HG03175 (cell line): ENCODE measurements around the gene ST6GAL1.
"Not testable (repeated sequence)": the region's sequence is repeated elsewhere in the genome, so short reads cannot be mapped to it uniquely, and the experiment has no call there.

Experiments
- ATAC-seq: cut with Tn5 transposase; IDR thresholded peaks from one replicate; pipeline ENCODE4 v1.9.1; 2021; ENCODE audit warnings: mild to moderate bottlenecking, moderate library complexity; ENCODE audit not compliant: unreplicated experiment

Gene ST6GAL1, protein sequence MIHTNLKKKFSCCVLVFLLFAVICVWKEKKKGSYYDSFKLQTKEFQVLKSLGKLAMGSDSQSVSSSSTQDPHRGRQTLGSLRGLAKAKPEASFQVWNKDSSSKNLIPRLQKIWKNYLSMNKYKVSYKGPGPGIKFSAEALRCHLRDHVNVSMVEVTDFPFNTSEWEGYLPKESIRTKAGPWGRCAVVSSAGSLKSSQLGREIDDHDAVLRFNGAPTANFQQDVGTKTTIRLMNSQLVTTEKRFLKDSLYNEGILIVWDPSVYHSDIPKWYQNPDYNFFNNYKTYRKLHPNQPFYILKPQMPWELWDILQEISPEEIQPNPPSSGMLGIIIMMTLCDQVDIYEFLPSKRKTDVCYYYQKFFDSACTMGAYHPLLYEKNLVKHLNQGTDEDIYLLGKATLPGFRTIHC

DNA sequence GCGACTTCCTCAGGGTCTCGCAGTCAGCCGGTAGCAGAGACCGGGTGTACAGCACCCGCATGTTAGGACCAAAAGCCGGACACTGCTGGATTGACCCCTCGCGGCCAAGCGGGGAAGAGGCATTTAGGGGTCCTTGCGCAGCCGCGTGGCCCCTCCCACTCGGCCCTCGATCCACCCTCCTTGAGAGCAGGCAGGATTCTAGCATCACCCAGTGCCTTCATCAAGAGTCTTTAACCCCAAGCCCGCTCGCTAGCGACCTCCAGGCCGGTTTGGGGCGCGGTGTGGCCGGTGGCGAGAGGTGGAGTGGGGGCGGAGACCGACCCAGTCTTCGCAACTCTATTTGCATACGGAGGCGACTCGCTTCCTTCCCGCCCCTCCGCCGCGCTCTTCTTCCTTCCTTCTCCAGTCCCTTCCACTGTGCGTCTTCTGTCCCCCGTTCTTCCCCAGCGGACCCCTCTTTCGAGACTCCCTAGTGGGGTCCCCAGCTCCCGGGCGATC lies at the start of gene ST6GAL1:
Gene ST6GAL1 (plus strand): TSS at position 384 of the 498 bp plus-strand sequence. CDS start 112,178 bp downstream, outside the sequence.
- ATAC-seq = peak; percentile 60

- ATAC-seq = no peak
These were observed 48.2 kb upstream of the ST6GAL1 start for GRCh38 chr3:186882150-186882524.

- no peak for ATAC-seq
These were observed 47.2 kb upstream of the ST6GAL1 start for GRCh38 chr3:186882881-186883685.

DNA sequence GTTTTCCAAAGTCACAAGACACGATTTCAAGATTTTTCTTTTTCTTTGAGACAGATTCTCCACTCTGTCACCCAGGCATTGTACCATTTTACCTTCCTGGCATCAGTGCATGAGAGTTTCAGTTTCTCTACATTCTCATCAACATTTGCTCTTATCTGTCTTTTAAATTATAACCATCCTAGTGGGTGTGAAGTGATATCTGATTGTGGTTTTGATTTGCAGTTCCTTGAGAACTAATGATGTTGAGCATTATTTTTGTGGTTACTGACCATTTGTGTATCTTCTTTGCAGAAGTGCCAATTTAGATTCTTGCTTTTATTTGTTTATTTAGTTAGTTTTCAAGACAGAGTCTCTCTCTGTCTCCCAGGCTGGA lies 46.7 kb upstream of the ST6GAL1 start:
- ATAC-seq = no peak

DNA sequence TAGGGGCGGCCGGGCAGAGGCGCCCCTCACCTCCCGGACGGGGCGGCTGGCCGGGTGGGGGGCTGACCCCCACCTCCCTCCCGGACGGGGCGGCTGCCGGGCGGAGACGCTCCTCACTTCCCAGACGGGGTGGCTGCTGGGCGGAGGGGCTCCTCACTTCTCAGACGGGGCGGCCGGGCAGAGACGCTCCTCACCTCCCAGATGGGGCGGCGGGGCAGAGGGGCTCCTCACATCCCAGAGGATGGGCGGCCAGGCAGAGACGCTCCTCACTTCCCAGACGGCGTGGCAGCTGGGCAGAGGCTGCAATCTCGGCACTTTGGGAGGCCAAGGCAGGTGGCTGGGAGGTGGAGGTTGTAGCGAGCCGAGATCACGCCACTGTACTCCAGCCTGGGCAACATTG lies 45.5 kb upstream of the ST6GAL1 start:
- not testable (repeated sequence) for ATAC-seq

GRCh38 chr3:186886202-186886981 lies 43.9 kb upstream of the ST6GAL1 start:
- no peak for ATAC-seq

GRCh38 chr3:186887507-186887938 lies 42.8 kb upstream of the ST6GAL1 start:
- ATAC-seq = not testable (repeated sequence)

DNA sequence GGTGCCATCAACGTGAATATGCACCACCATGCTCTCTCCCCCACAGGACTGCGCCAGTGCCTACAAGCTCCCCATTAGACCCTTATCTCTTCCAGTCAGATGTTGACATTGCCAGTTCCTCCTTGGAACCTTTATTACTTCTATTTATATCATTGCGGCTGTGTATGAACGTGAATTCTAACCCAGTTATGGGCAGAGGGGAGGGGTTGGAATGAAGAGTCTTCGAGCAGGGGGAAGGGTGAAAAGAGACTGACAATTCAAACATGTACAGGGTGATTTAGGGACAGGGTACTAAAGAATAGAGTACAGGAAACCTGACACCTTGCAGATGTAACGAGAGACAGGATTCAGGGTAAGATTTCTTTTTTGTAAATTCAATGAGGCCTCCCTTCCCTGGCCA lies 41.8 kb upstream of the ST6GAL1 start:
- no peak for ATAC-seq

- ATAC-seq = not testable (repeated sequence)
These were observed 40.6 kb upstream of the ST6GAL1 start for GRCh38 chr3:186889698-186890097.

GRCh38 chr3:186890911-186891310 lies 39.4 kb upstream of the ST6GAL1 start:
- no peak for ATAC-seq

DNA sequence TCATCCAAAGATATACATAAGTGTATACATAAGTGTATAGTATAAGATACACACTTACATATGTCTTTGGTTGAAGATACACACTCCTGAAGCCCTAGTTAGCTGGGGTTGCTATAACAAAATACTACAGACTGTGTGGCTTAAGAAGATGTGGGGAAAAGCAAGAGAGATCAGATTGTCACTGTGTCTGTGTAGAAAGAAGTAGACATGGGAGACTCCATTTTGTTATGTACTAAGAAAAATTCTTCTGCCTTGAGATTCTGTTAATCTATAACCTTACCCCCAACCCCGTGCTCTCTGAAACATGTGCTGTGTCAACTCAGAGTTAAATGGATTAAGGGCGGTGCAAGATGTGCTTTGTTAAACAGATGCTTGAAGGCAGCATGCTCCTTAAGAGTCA lies 37.3 kb upstream of the ST6GAL1 start:
- not testable (repeated sequence) for ATAC-seq

DNA sequence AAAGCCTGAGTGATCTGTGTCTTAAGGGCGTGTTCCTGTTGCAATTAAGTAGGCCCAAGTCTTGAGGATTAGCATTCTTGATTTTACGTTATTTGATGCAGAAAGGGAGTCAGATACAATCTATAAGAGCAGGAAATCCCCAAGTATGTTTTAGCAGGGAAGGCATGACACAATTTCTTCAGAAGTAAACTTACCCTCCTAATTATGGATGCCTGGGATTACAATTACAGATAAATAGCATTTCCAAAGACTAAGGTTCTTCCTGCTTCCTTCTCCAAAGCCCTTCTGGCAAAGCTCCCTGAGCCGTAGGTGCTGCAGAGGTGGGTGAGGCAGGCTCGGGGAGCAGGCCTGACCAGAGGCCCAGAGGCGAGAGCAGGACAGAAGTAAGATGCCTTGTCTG lies 34.9 kb upstream of the ST6GAL1 start:
- no peak for ATAC-seq

- no peak for ATAC-seq
These were observed 34.3 kb upstream of the ST6GAL1 start for GRCh38 chr3:186896006-186896405.

GRCh38 chr3:186896875-186897274 lies 33.5 kb upstream of the ST6GAL1 start:
- ATAC-seq = no peak

DNA sequence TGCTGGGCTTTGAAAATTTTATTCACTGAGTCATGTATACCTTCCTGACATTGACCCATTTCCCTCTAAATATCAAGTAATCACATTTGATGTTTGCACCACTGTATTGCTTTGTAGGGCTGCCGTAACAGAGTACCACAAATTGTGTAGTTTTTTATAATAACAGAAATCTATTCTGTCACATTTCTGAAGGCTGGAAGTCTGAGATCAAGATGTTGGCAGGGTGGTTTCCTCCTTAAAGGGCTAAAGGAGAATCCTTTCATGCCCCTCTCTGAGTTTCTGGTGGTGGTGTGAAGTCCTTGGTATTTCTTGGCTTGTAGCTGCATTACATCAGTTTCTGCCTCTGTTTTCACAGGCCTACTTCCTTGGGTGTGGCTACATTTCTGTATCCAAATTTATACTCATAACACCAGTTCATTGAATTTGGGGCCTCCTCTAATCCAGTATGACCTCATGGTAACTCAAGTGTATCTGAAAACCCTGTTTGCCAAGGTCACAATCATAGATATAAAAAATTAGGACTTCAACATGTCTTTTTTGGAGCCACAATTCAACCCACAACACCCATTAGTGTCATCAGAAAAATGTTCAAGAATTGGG lies 29.1 kb upstream of the ST6GAL1 start:
- no peak for ATAC-seq

- ATAC-seq = no peak
These were observed 28.2 kb upstream of the ST6GAL1 start for GRCh38 chr3:186902154-186902553.

DNA sequence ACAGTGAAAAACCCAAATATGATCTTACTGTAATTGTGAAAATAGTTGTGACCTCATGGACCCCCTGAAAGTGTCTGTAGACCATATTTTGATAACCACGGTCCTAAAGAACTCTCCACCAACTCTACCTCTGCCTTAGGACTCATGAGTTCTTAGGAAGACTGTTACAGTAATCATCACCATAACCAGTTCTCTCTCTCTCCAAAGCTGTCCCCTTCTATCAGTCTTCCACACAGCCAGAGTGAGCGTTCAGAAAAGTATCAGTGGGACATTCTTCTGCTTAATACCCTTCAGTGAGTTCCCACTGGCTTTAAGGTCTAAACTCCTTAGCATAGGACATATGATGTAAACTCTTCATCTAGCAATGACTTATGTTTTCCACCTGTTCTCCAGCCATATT lies 27.6 kb upstream of the ST6GAL1 start:
- no peak for ATAC-seq

DNA sequence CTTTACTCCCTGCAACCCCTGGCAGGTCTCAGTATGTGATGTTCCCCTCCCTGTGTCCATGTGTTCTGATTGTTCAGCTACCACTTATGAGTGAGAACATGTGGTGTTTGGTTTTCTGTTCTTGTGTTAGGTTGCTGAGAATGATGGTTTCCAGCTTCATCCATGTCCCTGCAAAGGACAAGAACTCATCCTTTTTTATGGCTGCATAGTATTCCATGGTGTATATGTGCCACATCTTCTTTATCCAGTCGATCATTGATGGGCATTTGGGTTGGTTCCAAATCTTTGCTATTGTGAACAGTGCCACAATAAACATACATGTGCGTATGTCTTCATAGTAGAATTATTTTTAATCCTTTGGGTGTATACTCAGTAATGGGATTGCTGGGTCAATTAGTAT lies 26.6 kb upstream of the ST6GAL1 start:
- not testable (repeated sequence) for ATAC-seq

DNA sequence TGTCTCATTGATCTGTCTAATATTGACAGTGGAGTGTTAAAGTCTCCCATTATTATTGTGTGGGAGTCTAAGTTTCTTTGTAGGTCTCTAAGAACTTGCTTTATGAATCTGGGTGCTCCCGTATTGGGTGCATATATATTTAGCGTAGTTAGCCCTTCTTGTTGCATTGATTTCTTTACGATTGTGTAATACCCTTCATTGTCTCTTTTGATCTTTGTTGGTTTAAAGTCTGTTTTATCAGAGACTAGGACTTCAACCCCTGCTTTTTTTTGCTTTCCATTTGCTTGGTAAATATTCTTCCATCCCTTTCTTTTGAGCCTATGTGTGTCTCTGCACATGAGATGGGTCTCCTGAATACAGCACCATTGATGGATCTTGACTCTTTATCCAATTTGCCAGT lies 23.3 kb upstream of the ST6GAL1 start:
- not testable (repeated sequence) for ATAC-seq

- no peak for ATAC-seq
These were observed 21.1 kb upstream of the ST6GAL1 start for GRCh38 chr3:186909078-186909853.
